IPS-NIHi11 (cell line): ENCODE data around the gene HSD17B12.
A peak's percentile ranks its signal among the peaks of the same experiment; 100 is the strongest.

Experiments
- DNase-seq: peaks from one replicate; pipeline ENCODE4 v3.0.0; 2012; ENCODE audit warnings: mixed read lengths, low spot score

Gene HSD17B12

GRCh38 chr11:43871051-43871450, 190.5 kb downstream of the HSD17B12 start:
- no peak for DNase-seq

- DNase-seq: no peak
Measured at GRCh38 chr11:43872995-43873394, 192.5 kb downstream of the HSD17B12 start.

GRCh38 chr11:43874078-43874477, 193.5 kb downstream of the HSD17B12 start:
- DNase-seq: no peak

- no peak for DNase-seq
Measured at GRCh38 chr11:43874738-43875137, 194.2 kb downstream of the HSD17B12 start.

GRCh38 chr11:43879789-43880639, 199.5 kb downstream of the HSD17B12 start:
- DNase-seq: no peak

GRCh38 chr11:43880640-43881159, 200.2 kb downstream of the HSD17B12 start, which contains the start of gene ALKBH3:
ALKBH3 (plus strand) TSS chr11:43880831; CDS start chr11:43882653, 1,822 bp downstream.
- peak; percentile 89 for DNase-seq

- DNase-seq: no peak
Measured at GRCh38 chr11:43892851-43893250, 212.3 kb downstream of the HSD17B12 start.

- DNase-seq: no peak
Measured at GRCh38 chr11:43894546-43894945, 214.0 kb downstream of the HSD17B12 start.

- DNase-seq: no peak
Measured at GRCh38 chr11:43895601-43896000, 215.1 kb downstream of the HSD17B12 start.

- no peak for DNase-seq
Measured at GRCh38 chr11:43898574-43898973, 218.0 kb downstream of the HSD17B12 start.

GRCh38 chr11:43899094-43899493, 218.6 kb downstream of the HSD17B12 start:
- DNase-seq: no peak

GRCh38 chr11:43901551-43901950, 221.0 kb downstream of the HSD17B12 start:
- DNase-seq: no peak

GRCh38 chr11:43903078-43903477, 222.5 kb downstream of the HSD17B12 start:
- no peak for DNase-seq

- no peak for DNase-seq
Measured at GRCh38 chr11:43903969-43904368, 223.4 kb downstream of the HSD17B12 start.

- DNase-seq: no peak
Measured at GRCh38 chr11:43904742-43905535, 224.4 kb downstream of the HSD17B12 start.

GRCh38 chr11:43905813-43906241, 225.3 kb downstream of the HSD17B12 start:
- DNase-seq: no peak
